ENCODE data around the gene TRIM32. TPM values are rescaled to one million over a fixed set of nuclear protein-coding genes. Genes with fewer than 3 reads are reported as not detected.

Gene TRIM32
- polyA plus RNA-seq, 1 donor (not counting 4 experiments of a cell fraction or from before 2014, with no cell fraction given) = 21.3 TPM

- H3K9me3 ChIP-seq (ENCODE audit: control insufficient read depth, low read depth, low read length) = peaks cover 3% of the 10 kb centered on the region
- dilution Hi-C loops (cut with MboI; ENCODE audit: extremely low pct_ligation_motif_present, low sequenced_read_pairs) = no loop called here
- no peaks in the 10 kb centered on the region for H3K4me1 ChIP-seq (ENCODE audit: control insufficient read depth, extremely low read depth, insufficient read depth, low read length)
- H2AFZ ChIP-seq (ENCODE audit: control insufficient read depth, low read length) = no peak overlapping the region
- H3K27me3 ChIP-seq (ENCODE audit: control insufficient read depth, extremely low read depth, insufficient read depth, low read length) = no peaks in the 10 kb centered on the region
- no peaks in the 10 kb centered on the region for H3K9me1 ChIP-seq (ENCODE audit: control insufficient read depth, extremely low read depth, insufficient read depth, low read length)
- H3K36me3 ChIP-seq (ENCODE audit: control insufficient read depth in 2 of 2, extremely low read depth in 1 of 2, insufficient read depth in 2 of 2, low read length in 2 of 2) = no peaks in the 10 kb centered on the region
- no peak overlapping the region for H3K27ac ChIP-seq (ENCODE audit: control insufficient read depth, insufficient read depth, low read length)
- no peaks in the 10 kb centered on the region for H3K79me2 ChIP-seq (ENCODE audit: control insufficient read depth, insufficient read depth, low read length)
- TF ChIP-seq EZH2 (IDR thresholded peaks at IDR 0.05; ENCODE audit: low read length) = no peak
- TF ChIP-seq CTCF (optimal IDR thresholded peaks at IDR 0.05 in 1 of 3, IDR thresholded peaks at IDR 0.05 in 1 of 3, conservative IDR thresholded peaks at IDR 0.05 in 1 of 3; ENCODE audit: extremely low read depth in 1 of 3, insufficient read depth in 2 of 3, low read length in 3 of 3) = no peak
- no peak overlapping the region for H3K4me3 ChIP-seq (ENCODE audit: control insufficient read depth in 2 of 3, extremely low read depth in 1 of 3, insufficient read depth in 2 of 3, low read depth in 1 of 3, low read length in 3 of 3)
- FAIRE-seq = no peak
- no peaks in the 10 kb centered on the region for H4K20me1 ChIP-seq (ENCODE audit: control insufficient read depth, extremely low read depth, insufficient read depth, low read length)
- DNase-seq (ENCODE audit: low read depth, low spot score) = no peak
- no peak overlapping the region for H3K4me2 ChIP-seq (ENCODE audit: control insufficient read depth, extremely low read depth, insufficient read depth, low read depth, low read length)
- H3K9ac ChIP-seq (ENCODE audit: control insufficient read depth, extremely low read depth, insufficient read depth, low read length) = no peak overlapping the region
These were observed 12.7 kb upstream of the TRIM32 start for GRCh38 chr9:116674210-116674980.

GRCh38 chr9:116683535-116683934 is 3.6 kb upstream of the TRIM32 start:
- Histone ChIP-seq H3K9me1 (ENCODE audit: control insufficient read depth, extremely low read depth, insufficient read depth, low read length) (no peaks in the 10 kb centered on the region), H3K9me3 (ENCODE audit: control insufficient read depth, low read depth, low read length) (no peaks in the 10 kb centered on the region), H2AFZ (ENCODE audit: control insufficient read depth, low read length) (no peak overlapping the region), H3K36me3 (ENCODE audit: control insufficient read depth in 2 of 2, extremely low read depth in 1 of 2, insufficient read depth in 2 of 2, low read length in 2 of 2) (no peaks in the 10 kb centered on the region), H3K27me3 (ENCODE audit: control insufficient read depth, extremely low read depth, insufficient read depth, low read length) (no peaks in the 10 kb centered on the region), H4K20me1 (ENCODE audit: control insufficient read depth, extremely low read depth, insufficient read depth, low read length) (no peaks in the 10 kb centered on the region), H3K9ac (ENCODE audit: control insufficient read depth, extremely low read depth, insufficient read depth, low read length) (no peak overlapping the region), H3K27ac (ENCODE audit: control insufficient read depth, insufficient read depth, low read length) (no peak overlapping the region), H3K4me2 (ENCODE audit: control insufficient read depth, extremely low read depth, insufficient read depth, low read depth, low read length) (no peak overlapping the region), H3K79me2 (ENCODE audit: control insufficient read depth, insufficient read depth, low read length) (peaks cover 11% of the 10 kb centered on the region), H3K4me3 (ENCODE audit: control insufficient read depth in 2 of 3, extremely low read depth in 1 of 3, insufficient read depth in 2 of 3, low read depth in 1 of 3, low read length in 3 of 3) (no peak overlapping the region), H3K4me1 (ENCODE audit: control insufficient read depth, extremely low read depth, insufficient read depth, low read length) (peaks cover 13% of the 10 kb centered on the region)
- FAIRE-seq (no peak), DNase-seq (ENCODE audit: low read depth, low spot score) (no peak)
- TF ChIP-seq EZH2 (IDR thresholded peaks at IDR 0.05; ENCODE audit: low read length) (no peak), CTCF (optimal IDR thresholded peaks at IDR 0.05 in 1 of 3, IDR thresholded peaks at IDR 0.05 in 1 of 3, conservative IDR thresholded peaks at IDR 0.05 in 1 of 3; ENCODE audit: extremely low read depth in 1 of 3, insufficient read depth in 2 of 3, low read length in 3 of 3) (no peak)
- dilution Hi-C loops (cut with MboI; ENCODE audit: extremely low pct_ligation_motif_present, low sequenced_read_pairs) = no loop called here

All from keratinocyte (primary cell).